NOMO-1 treated with dmso at 0.1 percent for 144 hours (cell line): ENCODE measurements around the gene PPP1R12A.

Experiments
- DNase-seq: peaks from one replicate; lab custom pipeline; 2025; ENCODE audit not compliant: unreplicated experiment; lab: John Stamatoyannopoulos, UW

The PPP1R12A gene

DNA sequence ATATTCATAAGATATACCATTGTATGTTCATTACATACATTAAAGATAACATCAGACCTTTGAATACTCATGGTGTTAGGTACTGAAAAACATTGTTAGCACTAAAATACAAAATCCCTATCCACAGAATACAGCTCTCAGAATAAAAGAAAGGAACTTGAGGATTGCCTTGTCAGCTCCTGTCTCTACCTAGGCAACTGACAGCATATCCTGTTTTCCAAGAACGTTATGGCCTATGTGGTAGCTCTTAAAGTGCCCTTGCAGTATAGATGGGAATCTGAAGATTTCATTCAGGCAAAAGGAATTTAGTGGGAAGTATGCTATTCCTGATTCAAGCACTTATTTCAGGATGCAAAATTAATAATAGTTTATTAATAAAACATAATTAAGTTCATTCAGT, 1.8 kb upstream of the PPP1R12A start:
- no peak for DNase-seq

DNA sequence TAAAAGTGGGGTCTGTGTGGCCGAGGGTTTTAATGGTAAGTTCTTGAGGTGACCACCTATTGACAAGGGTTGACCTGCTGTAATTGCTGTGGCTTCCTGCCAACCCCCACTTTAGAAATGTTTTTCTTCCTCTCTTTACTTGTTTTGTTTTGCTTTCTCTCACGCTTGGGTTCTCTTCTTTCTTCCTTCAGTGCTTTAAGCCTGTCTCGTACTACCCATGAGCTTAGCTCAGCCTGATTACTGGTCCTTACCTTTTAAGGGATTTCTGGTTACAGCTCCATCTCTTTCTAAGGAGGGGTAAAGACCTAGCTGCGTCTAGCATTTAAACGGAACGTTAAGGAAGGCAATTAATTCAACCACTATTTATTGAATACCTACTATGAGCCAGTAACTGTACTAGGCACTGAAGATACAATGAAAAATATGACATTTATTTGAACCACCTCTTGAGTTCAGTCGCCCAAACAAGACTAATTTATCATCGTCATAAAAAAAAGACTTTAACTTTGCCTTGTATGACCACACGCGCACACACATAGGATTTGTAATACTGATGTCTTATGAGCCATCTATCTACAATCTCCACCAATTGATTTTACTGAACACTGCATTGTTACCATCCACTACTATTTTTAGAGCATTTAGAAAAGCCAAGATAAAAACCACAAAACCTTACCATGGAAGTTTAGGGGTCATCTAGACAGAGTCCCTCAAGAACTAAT, 888 bp upstream of the PPP1R12A start:
- peak; percentile 43 for DNase-seq

DNA sequence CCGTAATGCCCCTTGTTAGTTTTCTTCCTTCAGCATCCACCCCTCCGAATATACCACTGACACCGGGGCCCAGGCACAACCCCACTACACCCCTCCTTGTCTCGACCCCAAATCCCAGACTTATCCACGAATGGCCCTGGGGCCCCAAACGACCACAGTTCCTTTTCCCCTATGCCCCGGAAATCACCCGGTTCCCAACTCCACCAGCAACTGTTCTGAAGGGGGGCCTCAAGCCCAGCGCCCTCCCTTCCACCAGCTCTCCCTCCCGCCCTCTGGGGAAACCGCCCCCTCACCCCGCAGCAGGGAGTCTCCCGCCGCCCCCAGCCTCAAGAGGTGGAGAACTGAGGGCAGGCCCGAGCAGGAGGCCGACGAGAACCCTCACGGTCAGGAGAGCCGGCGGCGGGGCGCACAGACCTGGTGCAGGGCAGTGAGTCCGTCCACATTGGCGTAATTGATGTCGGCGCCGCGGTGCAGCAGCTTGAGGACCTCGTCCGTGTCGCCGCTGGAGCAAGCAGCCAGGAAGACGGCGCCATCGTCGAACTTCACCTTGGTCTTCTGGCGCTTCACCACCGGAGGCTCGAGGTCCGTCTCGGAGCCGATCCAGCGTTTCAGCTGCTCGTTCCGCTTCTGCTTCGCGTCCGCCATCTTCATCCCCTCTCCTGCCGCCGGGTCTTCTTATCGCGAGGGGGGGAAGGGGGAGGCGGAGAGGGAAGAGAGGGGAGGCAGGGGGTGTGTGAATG, 446 bp downstream of the PPP1R12A start:
- DNase-seq = peak; percentile 50

DNA sequence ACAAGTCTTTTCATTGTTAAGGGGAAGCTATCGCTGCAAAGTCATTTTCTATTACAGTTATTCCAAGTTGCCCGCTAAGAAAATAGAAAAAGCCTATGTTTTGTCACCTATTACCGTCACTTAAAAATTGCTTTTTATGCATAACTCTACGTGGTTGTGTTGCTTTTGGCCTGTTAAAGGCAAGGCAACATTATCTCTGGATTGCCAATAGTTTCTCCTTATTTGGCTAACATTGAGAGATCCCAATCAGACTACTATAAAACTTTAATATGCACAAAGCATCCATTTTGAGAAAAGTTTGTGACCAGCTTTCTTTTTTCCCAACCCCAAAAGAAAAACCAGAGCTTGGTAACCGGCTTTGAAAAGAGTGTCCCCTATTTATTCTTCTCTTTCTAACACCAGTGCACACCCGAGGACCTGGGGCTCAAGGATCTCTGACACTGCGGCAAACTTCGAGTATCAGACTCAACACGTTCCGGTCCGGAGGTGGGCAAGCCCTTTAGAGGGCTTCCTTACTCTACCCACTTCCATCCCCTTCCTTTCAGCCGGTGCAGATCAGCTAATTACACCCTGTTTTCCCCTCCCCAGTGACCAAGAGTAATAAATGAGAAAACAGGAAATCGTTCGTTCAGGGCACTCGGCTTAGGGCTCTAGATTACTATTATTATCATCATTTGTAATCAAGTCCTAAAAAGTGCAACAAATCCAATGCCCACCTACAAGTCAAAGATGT, 1.2 kb downstream of the PPP1R12A start:
- DNase-seq = peak; percentile 3

DNA sequence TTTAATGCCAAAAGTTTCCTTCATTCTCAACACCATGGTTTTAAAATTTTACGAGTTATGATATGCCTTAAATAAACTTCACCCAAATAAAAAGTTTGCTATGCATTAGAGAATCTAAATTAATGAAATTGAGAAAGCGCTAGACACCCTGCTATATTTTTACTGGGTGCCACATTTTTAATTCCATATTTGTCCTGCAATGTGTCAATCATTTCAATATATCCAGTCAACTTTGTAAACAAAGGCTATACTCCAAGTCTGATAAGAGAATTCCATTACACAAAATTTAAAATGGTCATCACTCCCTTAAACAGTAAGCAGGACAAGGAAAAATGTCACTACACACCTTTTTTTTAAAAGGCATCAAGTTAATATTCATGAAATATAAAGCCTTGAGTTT, 1.9 kb downstream of the PPP1R12A start:
- no peak for DNase-seq

DNA sequence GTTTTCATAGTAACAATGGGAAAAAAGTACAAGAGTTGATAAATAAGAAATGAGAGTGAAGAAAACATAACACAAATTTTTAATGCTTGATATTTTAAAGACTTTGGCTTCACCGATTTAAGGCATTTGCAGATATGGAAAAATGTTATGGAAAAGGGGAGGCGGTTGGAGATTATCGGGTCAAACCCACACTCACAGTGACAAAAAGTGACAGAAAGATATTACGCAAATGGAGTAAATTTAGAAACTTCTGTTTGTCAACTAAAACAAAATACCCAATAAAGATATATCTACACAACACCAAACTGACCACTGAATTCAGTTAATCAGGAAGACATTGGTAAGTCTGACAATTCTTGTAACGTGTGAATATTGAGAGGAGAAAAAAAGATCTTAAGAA, 2.5 kb downstream of the PPP1R12A start:
- no peak for DNase-seq

DNA sequence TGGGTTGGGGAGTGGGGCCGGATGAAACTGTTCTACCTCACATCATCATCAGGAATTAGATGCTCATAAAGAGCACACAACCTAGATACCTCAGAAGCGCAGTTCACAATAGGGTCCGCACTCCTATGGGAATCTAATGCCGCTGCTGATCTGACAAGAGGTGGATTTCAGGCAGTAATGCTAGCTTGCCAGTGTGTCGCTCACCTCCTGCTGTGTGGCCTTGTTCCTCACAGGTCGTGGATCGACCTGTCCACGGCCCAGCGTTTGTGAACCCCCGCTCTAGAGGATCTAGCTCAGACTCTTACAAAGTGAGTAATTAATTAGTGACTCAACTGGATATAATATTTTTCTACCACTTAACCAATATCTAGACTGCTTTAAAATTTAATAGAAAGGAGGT, 5.8 kb downstream of the PPP1R12A start:
- DNase-seq = no peak

DNA sequence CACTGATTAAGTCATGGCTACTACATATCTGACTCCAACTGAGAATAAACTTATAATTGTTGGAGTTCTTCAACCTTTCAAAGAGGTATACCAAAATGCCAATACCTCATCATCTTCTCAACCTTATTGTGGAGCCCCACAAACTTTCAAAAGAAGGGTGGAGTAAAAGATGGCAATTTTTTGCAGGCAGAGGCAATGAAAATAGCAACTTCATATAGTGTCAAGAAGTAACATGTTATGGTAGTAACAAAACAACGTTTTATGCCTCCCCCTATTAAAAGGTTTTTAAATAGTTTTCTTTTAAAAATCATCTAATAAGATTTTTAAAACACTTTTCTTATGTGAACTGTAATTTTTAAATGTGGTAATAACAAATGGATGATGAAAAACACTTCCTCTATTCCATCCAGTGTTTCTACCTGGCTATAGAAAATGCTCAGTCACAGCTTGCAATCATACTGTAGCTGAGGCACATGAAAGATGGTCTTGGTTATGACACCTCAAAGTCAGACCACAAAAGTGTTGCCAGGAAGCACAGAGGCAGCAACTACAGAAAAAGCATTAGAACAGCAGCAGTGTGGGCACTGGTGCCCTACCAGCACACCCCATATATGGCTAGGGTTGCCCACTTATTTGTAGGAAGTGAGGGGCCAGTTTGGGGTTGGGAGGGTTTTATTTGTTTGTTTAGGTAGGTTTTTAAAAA, 7.0 kb downstream of the PPP1R12A start:
- peak; percentile 26 for DNase-seq

DNA sequence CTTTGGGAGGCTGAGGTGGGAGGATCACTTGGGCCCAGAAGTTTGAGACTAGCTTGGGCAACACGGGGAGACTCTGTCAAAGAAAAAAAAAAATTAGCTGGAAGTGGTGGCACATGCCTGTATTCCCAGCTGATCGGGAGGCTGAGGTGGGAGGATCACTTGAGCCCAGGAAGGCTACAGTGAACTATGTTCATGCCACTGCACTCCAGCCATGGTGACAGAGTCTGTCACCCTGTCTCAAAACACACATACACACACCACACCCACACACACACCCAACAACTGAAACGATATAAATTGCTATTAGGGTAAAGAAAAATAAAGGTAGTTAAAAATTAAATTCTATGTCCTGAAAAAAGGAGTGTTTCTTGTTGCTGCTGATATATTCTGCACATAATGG, 7.9 kb downstream of the PPP1R12A start:
- no peak for DNase-seq

DNA sequence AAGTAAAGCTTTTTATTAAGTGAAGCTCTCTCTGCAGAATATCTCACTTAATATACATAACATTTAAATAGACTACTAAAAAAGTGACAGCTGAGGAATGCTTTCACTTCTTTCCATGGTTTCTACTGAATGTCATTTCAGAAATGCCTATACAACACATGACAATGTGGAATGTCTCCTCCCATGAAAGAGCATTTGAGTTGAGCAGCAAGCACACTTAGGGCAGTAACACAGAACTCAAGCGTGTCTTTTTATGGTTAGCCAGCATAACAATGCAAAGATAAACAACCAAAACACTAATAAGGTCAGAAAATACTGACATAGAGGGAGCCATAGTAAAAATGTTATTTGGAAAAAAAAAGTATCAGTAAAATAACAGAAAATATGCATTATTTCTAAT, 9.4 kb downstream of the PPP1R12A start:
- DNase-seq = no peak

DNA sequence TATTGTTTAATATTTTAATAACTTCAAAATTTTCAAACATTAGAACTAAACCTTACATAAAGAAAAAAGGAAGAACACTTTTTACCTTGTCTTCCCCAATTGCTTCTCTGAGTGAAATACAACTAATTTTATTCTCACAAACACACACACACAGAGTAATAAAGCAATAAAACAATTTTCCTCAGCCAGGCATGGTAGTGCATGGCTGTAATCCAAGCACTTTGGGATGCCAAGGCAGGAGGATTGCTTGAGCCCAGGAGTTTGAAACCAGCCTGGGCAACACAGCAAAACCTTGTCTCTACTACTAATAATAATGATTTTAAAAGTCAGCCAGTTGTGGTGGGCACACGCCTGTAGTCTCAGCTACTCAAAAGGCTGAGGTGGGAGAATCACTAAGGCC, 13.1 kb downstream of the PPP1R12A start:
- no peak for DNase-seq

DNA sequence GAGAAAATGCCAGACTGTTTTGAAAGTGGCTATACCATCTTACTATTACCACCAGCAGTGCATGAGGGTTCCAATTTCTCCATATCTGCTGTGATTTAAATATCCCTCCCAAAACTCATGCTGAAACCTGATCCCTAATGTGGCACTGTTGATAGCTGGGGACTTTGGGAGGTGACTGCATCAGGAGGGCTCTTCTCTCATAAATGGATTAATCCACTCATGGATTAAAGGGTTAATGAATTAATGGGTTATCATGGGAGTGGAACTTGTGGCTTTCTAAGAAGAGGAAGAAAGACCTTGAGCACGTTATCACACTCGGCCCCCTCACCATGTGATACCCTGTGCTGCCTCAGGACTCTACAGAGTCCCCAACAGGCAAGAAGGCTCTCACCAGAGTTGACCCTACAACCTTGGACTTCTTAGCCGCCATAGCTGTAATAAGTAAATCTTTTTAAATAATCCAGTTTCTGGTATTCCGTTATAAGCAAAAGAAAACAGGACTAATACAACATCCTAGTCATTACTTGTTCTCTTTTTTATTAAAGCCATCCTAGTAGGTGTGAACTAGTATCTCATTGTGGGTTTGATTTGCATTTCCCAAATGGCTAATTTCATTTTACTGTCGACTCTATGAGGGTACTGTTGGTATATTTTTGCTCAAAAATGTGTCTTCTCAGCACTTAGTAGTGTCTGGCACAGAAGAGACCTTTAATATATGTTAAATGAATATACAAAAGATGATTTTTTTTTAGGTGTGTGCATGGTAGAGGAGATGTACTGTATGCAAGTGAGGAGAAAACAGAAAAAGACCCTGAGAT, 14.3 kb downstream of the PPP1R12A start:
- DNase-seq = no peak

DNA sequence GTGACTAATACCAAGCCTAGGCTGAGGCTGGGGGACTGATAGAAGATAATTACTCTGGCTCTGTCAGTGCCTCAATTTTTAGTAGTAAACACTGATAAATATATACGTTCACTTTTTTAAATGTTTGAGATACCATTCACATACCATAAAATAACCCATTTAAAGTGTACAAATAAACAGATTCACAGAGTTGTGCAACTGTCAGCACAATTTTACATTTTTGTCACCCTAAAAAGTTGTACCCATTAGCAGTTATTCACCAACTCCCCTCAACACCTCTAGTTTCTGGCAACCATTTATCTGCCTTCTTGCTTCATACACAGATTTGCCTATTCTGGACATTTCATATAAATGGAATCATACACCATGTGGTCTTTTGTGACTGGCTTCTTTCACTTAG, 15.1 kb downstream of the PPP1R12A start:
- no peak for DNase-seq

DNA sequence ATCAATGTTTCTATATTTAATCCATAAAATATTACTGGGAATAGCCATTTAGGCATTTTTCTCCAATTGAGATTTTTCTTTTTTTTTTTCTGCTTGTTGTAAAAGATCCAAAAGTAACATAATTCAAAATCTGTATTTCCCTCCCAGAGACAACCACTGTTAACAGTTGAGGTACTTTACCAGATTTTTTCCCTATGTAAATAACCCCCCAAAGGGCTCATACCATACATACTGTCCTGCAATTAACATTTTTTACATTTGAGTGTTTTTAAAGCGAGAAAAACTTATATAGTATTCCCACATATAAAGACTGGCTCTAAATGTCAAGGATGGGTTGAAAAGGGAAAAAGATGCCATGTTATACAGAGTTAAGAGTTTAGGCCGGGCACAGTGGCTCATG, 18.1 kb downstream of the PPP1R12A start:
- no peak for DNase-seq

DNA sequence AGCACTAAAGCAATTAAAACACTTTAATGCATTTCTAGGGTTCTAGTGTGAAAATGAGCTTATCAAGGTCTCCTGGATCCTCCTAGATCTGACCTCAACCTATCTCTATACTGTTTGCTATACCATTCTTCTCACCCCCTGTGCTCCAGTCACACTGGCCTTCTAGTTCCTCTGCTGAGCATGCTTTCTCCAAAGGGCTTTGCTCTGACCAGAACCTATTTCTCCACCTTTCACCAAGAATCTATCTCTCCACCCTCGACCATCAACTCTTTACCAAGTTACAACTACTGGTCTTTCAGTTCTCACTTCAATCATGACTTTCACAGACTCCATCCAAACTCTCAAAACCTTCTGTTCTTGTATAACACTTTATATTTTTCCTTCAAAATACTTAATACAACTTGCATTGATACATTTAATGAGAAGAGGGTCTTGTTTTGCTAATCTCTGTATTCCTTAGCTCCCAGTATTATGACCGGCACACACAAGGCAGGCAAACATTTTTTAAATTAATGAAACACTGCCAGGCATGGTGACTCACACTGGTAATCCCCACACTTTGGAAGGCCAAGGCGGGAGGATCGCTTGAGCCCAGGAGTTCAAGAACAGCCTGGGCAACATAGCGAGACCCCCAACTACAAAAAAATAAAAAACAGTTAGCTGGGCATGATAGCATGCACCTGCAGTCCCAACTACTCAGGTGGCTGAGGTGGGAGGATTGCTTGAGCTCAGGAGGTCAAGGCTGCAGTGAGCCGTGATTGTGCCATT, 22.8 kb downstream of the PPP1R12A start:
- no peak for DNase-seq

DNA sequence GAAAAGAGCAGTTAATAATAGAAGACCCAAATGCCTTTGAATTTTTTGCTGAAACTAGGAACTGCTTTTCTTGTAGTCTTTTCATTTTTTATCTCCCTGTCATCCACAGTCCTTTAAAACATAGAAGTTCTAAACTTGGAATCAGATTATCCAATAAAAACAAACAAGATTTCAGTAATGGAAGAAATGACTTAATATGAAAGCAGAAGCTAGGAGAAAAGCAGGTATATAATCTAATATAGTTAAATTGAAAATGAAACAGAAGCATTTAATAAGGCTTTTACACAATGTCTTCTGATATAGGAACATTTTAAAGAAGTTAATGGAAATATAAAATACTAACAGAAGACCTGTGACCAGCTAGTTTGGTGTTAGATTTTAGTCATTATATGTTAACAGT, 26.5 kb downstream of the PPP1R12A start:
- DNase-seq = no peak

DNA sequence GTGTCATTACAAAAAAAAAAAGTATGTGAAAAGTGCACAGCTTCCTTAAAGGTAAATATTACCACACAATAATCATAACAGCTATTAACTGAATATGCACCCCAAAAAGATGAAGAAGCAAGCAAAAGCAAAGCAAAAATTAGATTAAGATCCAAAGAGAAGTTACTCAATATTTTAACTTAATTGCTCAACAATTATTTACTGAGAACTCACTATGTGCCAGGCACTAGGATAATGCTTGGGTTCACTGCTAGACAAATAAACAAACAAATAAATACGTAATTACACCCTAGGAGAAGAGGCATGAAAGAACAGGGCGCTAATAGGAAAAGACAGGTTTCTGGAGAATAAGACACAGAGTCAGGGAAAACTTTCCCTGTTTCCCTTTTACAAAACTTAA, 33.4 kb downstream of the PPP1R12A start:
- DNase-seq = no peak

DNA sequence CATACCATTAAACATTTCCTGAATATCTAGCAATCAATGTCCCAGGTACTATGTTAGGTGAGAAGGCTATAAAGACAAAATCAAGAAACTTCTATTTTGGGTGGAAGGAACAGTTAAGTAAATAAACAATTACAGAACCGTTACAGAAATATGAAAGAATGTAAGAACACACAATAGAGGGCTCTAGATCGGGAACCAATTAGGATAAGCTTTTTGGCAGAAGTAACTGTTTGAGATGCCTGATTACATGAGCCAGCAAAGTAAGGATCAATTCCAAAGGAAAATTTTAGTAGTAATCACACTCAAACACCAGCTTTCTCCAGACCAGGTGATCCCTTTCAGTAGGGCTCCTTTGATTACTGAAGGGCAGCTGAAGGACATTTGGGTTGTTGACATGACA, 33.9 kb downstream of the PPP1R12A start:
- DNase-seq = no peak

DNA sequence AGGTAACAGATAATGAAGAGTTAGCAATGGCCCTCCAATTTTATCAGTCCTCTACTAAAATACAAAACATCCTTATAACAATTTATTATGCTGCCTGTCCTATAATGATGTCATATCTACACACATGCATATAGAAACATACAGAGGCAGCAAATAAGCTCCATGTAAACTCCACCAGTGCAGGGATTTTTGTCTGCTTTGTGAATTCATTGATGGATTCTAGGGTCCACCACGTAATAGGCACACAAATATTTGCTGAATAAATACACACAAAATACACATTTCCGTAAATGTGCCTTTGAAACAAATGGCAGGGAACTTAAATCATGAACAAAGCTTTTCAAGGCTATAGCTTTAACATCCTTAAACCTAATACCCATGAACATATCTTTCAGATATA, 34.7 kb downstream of the PPP1R12A start:
- DNase-seq = no peak

DNA sequence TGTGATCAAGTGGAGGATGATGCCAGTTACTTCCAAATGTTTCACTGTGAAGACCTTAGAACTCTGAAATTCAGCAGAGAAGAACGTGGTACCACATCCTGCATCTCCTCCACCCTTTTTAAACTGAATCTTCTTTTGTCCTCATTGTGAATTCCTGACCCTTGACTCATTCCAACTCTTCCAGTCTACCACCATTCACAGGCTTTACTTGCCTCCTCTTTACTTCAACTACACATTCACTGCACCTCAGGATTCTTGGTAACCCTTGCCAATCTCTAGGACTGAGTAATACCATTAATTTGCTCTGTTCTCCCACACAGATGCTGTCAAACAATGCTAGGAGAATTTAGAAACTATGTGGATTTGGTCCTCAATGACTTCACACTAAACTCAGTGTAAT, 37.3 kb downstream of the PPP1R12A start:
- DNase-seq = no peak
